Breast epithelium (tissue), 4 donors: ENCODE results near the gene LRRC4C. TPM values are rescaled to one million over a fixed set of nuclear protein-coding genes. Genes with fewer than 3 reads are reported as not detected.
A peak's percentile ranks its signal among the peaks of the same experiment; 100 is the strongest.

ENCODE experiments used
- DNase-seq, 2 donors: peaks; one replicate each; pipeline ENCODE4 v3.0.0-alpha.2; 2019; ENCODE audit warnings: low spot score in 2 of 2
- H3K27ac ChIP-seq, 2 donors: fragments of 200-600 bp; sonication (generic) in 1 of 2; one replicate each; pipeline ENCODE4 v1.5.1; 2016 to 2019; ENCODE audit warnings: mild to moderate bottlenecking in 1 of 2
- H3K27me3 ChIP-seq, 2 donors: fragments of 200-600 bp; sonication (generic) in 1 of 2; one replicate each; pipeline versions ENCODE4 v1.5.1 to v1.6.0; 2017 to 2019; ENCODE audit warnings: control low read depth in 1 of 2, mild to moderate bottlenecking in 1 of 2
- H3K36me3 ChIP-seq: fragments of 200-600 bp; one replicate; pipeline ENCODE4 v1.5.1; 2019
- H3K4me1 ChIP-seq, 2 donors: fragments of 200-600 bp; sonication (generic); one replicate each; pipeline ENCODE4 v1.5.1; 2016 to 2019; ENCODE audit warnings: control low read depth in 1 of 2
- H3K4me3 ChIP-seq, 3 donors: fragments of 200-600 bp; sonication (generic); 1 replicate in 2 of 3; 2 replicates in 1 of 3; pipeline ENCODE4 v1.5.1; 2016 to 2019; ENCODE audit warnings: mild to moderate bottlenecking in 3 of 3, moderate library complexity in 2 of 3
- H3K9me3 ChIP-seq, 2 donors: fragments of 200-600 bp; sonication (generic) in 1 of 2; one replicate each; pipeline ENCODE4 v1.5.1; 2016 to 2019; ENCODE audit warnings: control low read depth in 1 of 2
- POLR2A ChIP-seq: fragments of 450-650 bp; IDR thresholded peaks from one replicate; pipeline ENCODE4 v1.6.1; 2016; ENCODE audit warnings: antibody characterized with exemption, mild to moderate bottlenecking, moderate library complexity
- POLR2AphosphoS5 ChIP-seq, 3 donors: sonication (generic); formaldehyde crosslinking; IDR thresholded peaks; one replicate each; pipeline ENCODE4 v1.6.1; 2017; ENCODE audit warnings: antibody characterized with exemption in 3 of 3
- intact Hi-C: fragments of 100-400 bp; cut with DNase I; formaldehyde crosslinking; loops from one replicate; pipeline ENCODE4 v1.15.1; 2023; ENCODE audit warnings: low total_unique reads
- total RNA-seq, 3 donors: library from RNA; depleted of rRNA; stranded (reverse); fragments of >200 nt; gene quantifications; one replicate each; pipeline ENCODE4 v1.1.0, GENCODE V29; 2016
- TF ChIP-seq, protein P1 (sequence below), 3 donors: fragments of 450-650 bp; IDR thresholded peaks; one replicate each; pipeline ENCODE4 v1.5.1; 2016 to 2017; ENCODE audit warnings: antibody characterized with exemption in 3 of 3, mild to moderate bottlenecking in 3 of 3, moderate library complexity in 3 of 3

LRRC4C gene
- total RNA-seq, 3 donors from 2014 or later: 2.9 to 15.4 (median 6.6) TPM

DNA sequence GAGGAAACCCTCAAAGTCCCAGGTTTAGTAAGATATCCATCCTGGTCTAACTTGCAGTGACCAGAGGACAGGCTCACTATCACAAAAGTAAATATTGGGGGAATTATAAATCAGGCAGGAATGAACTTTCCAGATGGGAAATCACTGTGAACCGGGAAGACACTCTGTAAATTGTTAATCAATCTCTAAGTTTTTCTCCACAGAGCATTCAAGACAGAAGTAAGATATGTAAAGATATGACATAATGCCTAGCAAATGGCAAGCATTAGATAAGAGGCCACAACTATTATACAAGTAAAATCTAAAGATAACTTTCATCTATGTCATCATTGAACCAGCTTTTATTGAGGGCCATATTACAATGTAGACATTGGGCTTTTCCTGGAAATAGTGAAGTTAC, 35.3 kb upstream of the LRRC4C start:
- TF ChIP-seq, protein P1, sequence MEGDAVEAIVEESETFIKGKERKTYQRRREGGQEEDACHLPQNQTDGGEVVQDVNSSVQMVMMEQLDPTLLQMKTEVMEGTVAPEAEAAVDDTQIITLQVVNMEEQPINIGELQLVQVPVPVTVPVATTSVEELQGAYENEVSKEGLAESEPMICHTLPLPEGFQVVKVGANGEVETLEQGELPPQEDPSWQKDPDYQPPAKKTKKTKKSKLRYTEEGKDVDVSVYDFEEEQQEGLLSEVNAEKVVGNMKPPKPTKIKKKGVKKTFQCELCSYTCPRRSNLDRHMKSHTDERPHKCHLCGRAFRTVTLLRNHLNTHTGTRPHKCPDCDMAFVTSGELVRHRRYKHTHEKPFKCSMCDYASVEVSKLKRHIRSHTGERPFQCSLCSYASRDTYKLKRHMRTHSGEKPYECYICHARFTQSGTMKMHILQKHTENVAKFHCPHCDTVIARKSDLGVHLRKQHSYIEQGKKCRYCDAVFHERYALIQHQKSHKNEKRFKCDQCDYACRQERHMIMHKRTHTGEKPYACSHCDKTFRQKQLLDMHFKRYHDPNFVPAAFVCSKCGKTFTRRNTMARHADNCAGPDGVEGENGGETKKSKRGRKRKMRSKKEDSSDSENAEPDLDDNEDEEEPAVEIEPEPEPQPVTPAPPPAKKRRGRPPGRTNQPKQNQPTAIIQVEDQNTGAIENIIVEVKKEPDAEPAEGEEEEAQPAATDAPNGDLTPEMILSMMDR (IDR thresholded peaks at IDR 0.05): no peak
- no peak for TF ChIP-seq POLR2AphosphoS5 (IDR thresholded peaks at IDR 0.05)
- TF ChIP-seq POLR2A: no peak
- no peaks in the 10 kb centered on the region for H3K9me3 ChIP-seq
- no peak overlapping the region for H3K27ac ChIP-seq
- H3K4me1 ChIP-seq: no peaks in the 10 kb centered on the region
- no peak overlapping the region for H3K4me3 ChIP-seq
- no peaks in the 10 kb centered on the region for H3K36me3 ChIP-seq
- intact Hi-C loops: no loop called here
- H3K27me3 ChIP-seq: no peaks in the 10 kb centered on the region
- DNase-seq: no peak

DNA sequence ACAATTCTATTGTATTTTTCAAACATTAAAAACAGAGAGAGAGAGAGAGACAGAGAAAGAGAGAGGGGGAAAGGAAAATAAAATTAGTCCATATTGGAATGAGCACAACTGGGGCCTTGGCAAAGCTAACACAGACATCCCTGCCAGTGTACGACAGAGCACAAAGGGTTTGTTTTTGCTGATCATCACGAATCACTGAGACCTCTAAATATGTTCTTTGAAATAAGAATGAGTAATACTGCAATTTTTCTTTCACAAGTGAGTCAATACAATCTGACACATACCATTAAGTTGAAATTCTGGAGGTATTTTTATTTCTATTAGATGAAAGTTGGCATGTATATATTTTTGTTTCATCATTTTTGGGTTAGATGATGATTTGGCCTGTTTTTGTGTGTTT, 27.0 kb upstream of the LRRC4C start:
- no peaks in the 10 kb centered on the region for H3K36me3 ChIP-seq
- no peak overlapping the region for H3K27ac ChIP-seq
- no peak overlapping the region for H3K4me3 ChIP-seq
- no peaks in the 10 kb centered on the region for H3K9me3 ChIP-seq
- intact Hi-C loops: no loop called here
- no peak for DNase-seq
- no peaks in the 10 kb centered on the region for H3K27me3 ChIP-seq
- no peaks in the 10 kb centered on the region for H3K4me1 ChIP-seq
- TF ChIP-seq POLR2AphosphoS5 (IDR thresholded peaks at IDR 0.05) (no peak), POLR2A (no peak)
- TF ChIP-seq, protein P1 (IDR thresholded peaks at IDR 0.05): no peak

DNA sequence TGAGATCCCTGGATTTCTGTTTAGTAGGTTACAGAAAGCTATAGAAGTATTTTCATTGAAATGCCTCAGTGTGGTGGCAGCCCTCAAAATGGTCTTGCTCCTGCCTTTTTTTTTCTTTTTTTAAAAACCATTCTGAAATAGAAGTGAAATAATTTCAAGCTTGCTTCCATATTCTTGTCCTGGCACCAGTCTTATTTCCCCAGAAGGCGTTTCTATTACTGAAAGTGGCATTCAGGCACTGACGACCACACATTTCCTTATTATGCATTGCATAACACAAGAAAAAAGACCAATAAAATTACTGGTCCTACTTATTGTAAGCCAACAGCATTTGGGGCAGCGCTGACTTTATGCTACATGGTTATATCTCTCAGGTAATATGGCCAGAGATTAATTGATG, 24.5 kb upstream of the LRRC4C start:
- no peaks in the 10 kb centered on the region for H3K4me1 ChIP-seq
- TF ChIP-seq, protein P1 (IDR thresholded peaks at IDR 0.05): no peak
- TF ChIP-seq POLR2AphosphoS5 (IDR thresholded peaks at IDR 0.05): no peak
- intact Hi-C loops: no loop called here
- no peak overlapping the region for H3K4me3 ChIP-seq
- no peak overlapping the region for H3K27ac ChIP-seq
- no peaks in the 10 kb centered on the region for H3K27me3 ChIP-seq
- H3K9me3 ChIP-seq: peaks cover 0 to 7% of the 10 kb centered on the region in 2 donors
- DNase-seq: no peak
- H3K36me3 ChIP-seq: no peaks in the 10 kb centered on the region

DNA sequence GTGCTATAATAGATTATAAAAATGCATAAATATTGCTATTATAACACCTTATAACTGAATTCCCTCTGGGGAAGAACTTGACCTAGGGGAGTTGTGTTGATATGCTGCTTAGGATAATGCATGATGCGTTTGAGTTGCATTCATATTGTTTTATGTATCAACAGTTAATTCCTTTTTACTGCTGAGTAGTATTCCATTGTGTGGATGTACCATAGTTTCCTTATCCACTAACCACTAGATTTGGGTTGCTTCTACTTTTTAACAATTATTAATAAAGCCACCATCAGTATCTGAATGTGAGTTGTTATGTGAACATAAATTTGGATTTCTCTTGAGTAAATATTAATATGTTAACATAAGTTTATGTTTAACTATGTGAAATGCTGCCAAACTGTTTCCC, 19.7 kb upstream of the LRRC4C start:
- TF ChIP-seq, protein P1 (IDR thresholded peaks at IDR 0.05): no peak
- no peak for TF ChIP-seq POLR2AphosphoS5 (IDR thresholded peaks at IDR 0.05)
- TF ChIP-seq POLR2A: no peak
- H3K36me3 ChIP-seq: no peaks in the 10 kb centered on the region
- no peaks in the 10 kb centered on the region for H3K4me1 ChIP-seq
- intact Hi-C loops: no loop called here
- no peaks in the 10 kb centered on the region for H3K27me3 ChIP-seq
- DNase-seq: no peak
- H3K27ac ChIP-seq: no peak overlapping the region
- no peak overlapping the region for H3K4me3 ChIP-seq
- H3K9me3 ChIP-seq: peaks cover 0 to 21% of the 10 kb centered on the region in 2 donors

DNA sequence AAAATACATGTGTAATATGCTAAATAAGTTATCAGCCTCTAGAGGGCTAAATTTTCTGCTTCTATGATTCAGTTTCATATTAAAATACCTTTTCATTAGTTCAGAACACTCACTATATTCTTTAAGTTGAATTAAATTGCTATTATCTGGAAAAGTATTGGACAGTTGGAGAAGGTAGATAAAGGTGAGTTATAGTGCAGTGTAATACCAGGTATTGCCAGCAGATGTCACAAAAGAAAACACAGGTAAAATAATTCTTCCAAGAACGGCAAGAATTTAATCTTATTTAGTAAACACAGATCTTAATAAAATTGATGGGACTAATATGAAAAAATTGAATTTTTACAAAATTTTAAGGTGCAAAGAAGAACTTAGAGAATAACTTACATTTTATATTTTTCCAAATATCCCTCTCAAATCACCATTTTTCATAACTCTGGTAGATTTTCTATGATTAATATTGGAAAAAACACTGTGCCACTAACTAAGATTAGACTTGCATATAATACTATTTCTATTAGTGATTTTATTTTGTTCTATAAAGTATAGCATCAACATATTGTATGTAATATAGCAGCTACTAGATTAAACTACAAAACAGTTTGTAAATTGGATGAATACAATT, 1.7 kb upstream of the LRRC4C start:
- peaks cover 0 to 7% of the 10 kb centered on the region in 2 donors for H3K27me3 ChIP-seq
- intact Hi-C loops: no loop called here
- no peak overlapping the region for H3K4me3 ChIP-seq
- TF ChIP-seq POLR2AphosphoS5 (IDR thresholded peaks at IDR 0.05): no peak
- TF ChIP-seq POLR2A: no peak
- TF ChIP-seq, protein P1 (IDR thresholded peaks at IDR 0.05): peak; percentile 62 to 82 (median 66)
- H3K9me3 ChIP-seq: no peaks in the 10 kb centered on the region
- H3K4me1 ChIP-seq: no peaks in the 10 kb centered on the region
- H3K36me3 ChIP-seq: no peaks in the 10 kb centered on the region
- DNase-seq: no peak
- no peak overlapping the region for H3K27ac ChIP-seq
